Neuronal stem cell (in vitro differentiated cells): ENCODE measurements around the gene MAP3K14.

Experiments used
- DNase-seq: peaks from one replicate; pipeline ENCODE4 v3.0.0-alpha.2; 2013; ENCODE audit warnings: low spot score
- H2AFZ ChIP-seq: one replicate; pipeline ENCODE4 v1.6.1; 2013; ENCODE audit warnings: mild to moderate bottlenecking, low read length, inconsistent platforms
- H2AK5ac ChIP-seq: 2 replicates; pipeline ENCODE4 v1.6.1; 2013; ENCODE audit warnings: low read depth, mild to moderate bottlenecking, inconsistent platforms, low read length, moderate library complexity, mixed read lengths
- H2BK120ac ChIP-seq: 2 replicates; pipeline ENCODE4 v1.6.1; 2013; ENCODE audit warnings: low read depth, mild to moderate bottlenecking, inconsistent platforms, low read length, moderate library complexity, mixed read lengths
- H2BK12ac ChIP-seq: one replicate; pipeline ENCODE4 v1.6.1; 2013; ENCODE audit warnings: low read length, inconsistent platforms
- H2BK15ac ChIP-seq: 2 replicates; pipeline ENCODE4 v1.6.1; 2013; ENCODE audit warnings: mild to moderate bottlenecking, low read length, inconsistent platforms, mixed read lengths
- H2BK5ac ChIP-seq: one replicate; pipeline ENCODE4 v1.6.1; 2013; ENCODE audit warnings: inconsistent platforms, mild to moderate bottlenecking, low read length, moderate library complexity
- H3K14ac ChIP-seq: one replicate; pipeline ENCODE4 v1.6.1; 2013; ENCODE audit warnings: low read length, inconsistent platforms
- H3K18ac ChIP-seq: 2 replicates; pipeline ENCODE4 v1.6.1; 2013; ENCODE audit warnings: low read length, inconsistent platforms
- H3K23ac ChIP-seq: 2 replicates; pipeline ENCODE4 v1.6.1; 2013; ENCODE audit warnings: low read depth, mild to moderate bottlenecking, mixed read lengths, low read length, inconsistent platforms; ENCODE audit not compliant: poor library complexity
- H3K27ac ChIP-seq: replicated peaks from 3 replicates; pipeline ENCODE4 v1.5.1; 2013; ENCODE audit warnings: low read length, inconsistent platforms
- H3K27me3 ChIP-seq, 3 experiments: 2 replicates each; pipeline ENCODE4 v1.6.1; 2013; ENCODE audit warnings: low read length in 3 of 3, mild to moderate bottlenecking in 2 of 3, inconsistent platforms in 1 of 3, low read depth in 1 of 3, mixed read lengths in 1 of 3, moderate library complexity in 1 of 3; ENCODE audit not compliant: control insufficient read depth in 3 of 3, insufficient read depth in 3 of 3
- H3K36me3 ChIP-seq, 2 donors: replicated peaks in 1 of 2; 2 replicates each; pipeline ENCODE4 v1.6.1; 2013; ENCODE audit warnings: low read length in 2 of 2; ENCODE audit not compliant: control insufficient read depth in 2 of 2, insufficient read depth in 2 of 2
- H3K4ac ChIP-seq: 2 replicates; pipeline ENCODE4 v1.6.1; 2013; ENCODE audit warnings: inconsistent platforms, mild to moderate bottlenecking, low read length, moderate library complexity
- H3K4me1 ChIP-seq, 2 donors: 1 replicate in 1 of 2; 2 replicates in 1 of 2; pipeline ENCODE4 v1.6.1; 2013; ENCODE audit warnings: low read length in 2 of 2, low read depth in 1 of 2; ENCODE audit not compliant: control insufficient read depth in 2 of 2, insufficient read depth in 1 of 2
- H3K4me2 ChIP-seq: one replicate; pipeline ENCODE4 v1.6.1; 2013; ENCODE audit warnings: mild to moderate bottlenecking, low read length, inconsistent platforms; ENCODE audit not compliant: insufficient read depth, poor library complexity, severe bottlenecking
- H3K4me3 ChIP-seq, 2 donors: 2 replicates each; pipeline ENCODE4 v1.5.1; 2013; ENCODE audit warnings: low read length in 2 of 2, mild to moderate bottlenecking in 2 of 2, inconsistent platforms in 1 of 2, moderate library complexity in 1 of 2
- H3K79me1 ChIP-seq: one replicate; pipeline ENCODE4 v1.6.1; 2013; ENCODE audit warnings: low read depth, mild to moderate bottlenecking, inconsistent platforms, low read length, moderate library complexity
- H3K9ac ChIP-seq: one replicate; pipeline ENCODE4 v1.6.1; 2013; ENCODE audit warnings: mild to moderate bottlenecking, low read depth, low read length, inconsistent platforms; ENCODE audit not compliant: poor library complexity
- H3K9me3 ChIP-seq, 2 donors: replicated peaks in 1 of 2; 2 replicates each; pipeline versions ENCODE3 to v1.6.1; 2013; ENCODE audit warnings: low read length in 2 of 2, mild to moderate bottlenecking in 2 of 2, inconsistent platforms in 1 of 2, low read depth in 1 of 2, mixed read lengths in 1 of 2, moderate library complexity in 1 of 2; ENCODE audit not compliant: control insufficient read depth in 2 of 2, insufficient read depth in 1 of 2
- H4K8ac ChIP-seq: one replicate; pipeline ENCODE4 v1.6.1; 2013; ENCODE audit warnings: low read depth, mild to moderate bottlenecking, inconsistent platforms, low read length, moderate library complexity
- H4K91ac ChIP-seq: one replicate; pipeline ENCODE4 v1.6.1; 2013; ENCODE audit warnings: low read length, low read depth, mild to moderate bottlenecking, inconsistent platforms; ENCODE audit not compliant: poor library complexity
- WGBS, 2 donors: extraction: QIAGEN DNeasy Blood & Tissue Kit; methylation state at CpG; one replicate each; pipeline ENCODE4 v1.1.7; 2013; ENCODE audit warnings: missing lambda C conversion rate in 2 of 2, mixed read lengths in 1 of 2; ENCODE audit not compliant: insufficient read length in 2 of 2, insufficient replicate concordance in 1 of 2; ENCODE audit errors: extremely low coverage in 2 of 2; 5-methylcytosine and 5-hydroxymethylcytosine counted together

MAP3K14 gene

DNA sequence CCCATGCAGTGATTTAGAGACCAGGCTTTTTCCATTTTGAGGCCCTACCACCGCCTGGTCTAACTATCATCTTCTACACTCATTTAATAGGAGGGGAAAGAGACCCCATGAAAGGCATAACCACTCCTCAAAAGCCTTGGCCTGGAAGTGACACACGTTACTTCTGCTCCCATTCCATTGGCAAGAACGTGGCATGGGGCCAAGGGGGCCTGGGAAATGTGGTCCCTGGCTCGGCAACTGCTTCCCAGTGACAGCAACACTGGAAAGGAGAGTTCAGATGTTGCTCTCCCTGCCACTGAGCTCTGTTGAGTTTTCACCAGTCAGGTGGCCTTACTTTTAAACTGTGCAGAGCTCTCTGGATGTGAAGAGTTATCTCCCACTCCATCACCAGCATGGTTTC lies 45.2 kb upstream of the MAP3K14 start:
- no peak overlapping the region for H3K18ac ChIP-seq
- H3K4me2 ChIP-seq = no peak overlapping the region
- H2BK120ac ChIP-seq = no peak overlapping the region
- no peak overlapping the region for H2BK15ac ChIP-seq
- H3K9ac ChIP-seq = no peak overlapping the region
- H3K14ac ChIP-seq = no peak overlapping the region
- H2AK5ac ChIP-seq = no peak overlapping the region
- no peak overlapping the region for H4K8ac ChIP-seq
- WGBS, 2 donors = no CpG with 5 or more reads among the region's 4 CpGs
- no peaks in the 10 kb centered on the region for H3K36me3 ChIP-seq
- peaks cover 0 to 4% (median 0%) of the 10 kb centered on the region in 3 experiments for H3K27me3 ChIP-seq
- H3K4me3 ChIP-seq = no peak overlapping the region
- no peak overlapping the region for H4K91ac ChIP-seq
- no peak overlapping the region for H3K23ac ChIP-seq
- H2BK5ac ChIP-seq = no peak overlapping the region
- H3K9me3 ChIP-seq = peaks cover 0 to 2% of the 10 kb centered on the region in 2 donors
- H2AFZ ChIP-seq = no peak overlapping the region
- H3K27ac ChIP-seq = no peak overlapping the region
- peaks cover 4 to 10% of the 10 kb centered on the region in 2 donors for H3K4me1 ChIP-seq
- no peak for DNase-seq
- H3K79me1 ChIP-seq = no peaks in the 10 kb centered on the region
- H3K4ac ChIP-seq = no peak overlapping the region
- H2BK12ac ChIP-seq = no peak overlapping the region

GRCh38 chr17:45361451-45361850 lies 44.6 kb upstream of the MAP3K14 start:
- Histone ChIP-seq H3K9me3 (peaks cover 0 to 2% of the 10 kb centered on the region in 2 donors), H2AFZ (no peak overlapping the region), H3K79me1 (no peaks in the 10 kb centered on the region), H4K91ac (no peak overlapping the region), H3K27ac (no peak overlapping the region), H3K9ac (no peak overlapping the region), H3K18ac (no peak overlapping the region), H3K27me3 (peaks cover 0 to 4% (median 0%) of the 10 kb centered on the region in 3 experiments), H3K4me2 (no peak overlapping the region), H3K4ac (no peak overlapping the region), H2BK120ac (no peak overlapping the region), H2AK5ac (no peak overlapping the region), H3K4me3 (no peak overlapping the region), H2BK12ac (no peak overlapping the region), H4K8ac (no peak overlapping the region), H3K14ac (no peak overlapping the region), H2BK15ac (no peak overlapping the region), H3K36me3 (no peaks in the 10 kb centered on the region), H3K23ac (no peak overlapping the region), H3K4me1 (peaks cover 4 to 7% of the 10 kb centered on the region in 2 donors), H2BK5ac (no peak overlapping the region)
- no CpG with 5 or more reads among the region's 3 CpGs for whole genome bisulfite sequencing, 2 donors
- no peak for DNase-seq

- Histone ChIP-seq H3K4me2 (no peak overlapping the region), H3K18ac (no peak overlapping the region), H3K9ac (no peak overlapping the region), H3K23ac (no peak overlapping the region), H4K8ac (no peak overlapping the region), H3K4ac (no peak overlapping the region), H3K79me1 (no peaks in the 10 kb centered on the region), H3K9me3 (no peaks in the 10 kb centered on the region), H3K14ac (no peak overlapping the region), H3K4me3 (no peak overlapping the region), H2BK12ac (no peak overlapping the region), H2BK5ac (no peak overlapping the region), H3K36me3 (no peaks in the 10 kb centered on the region), H2BK120ac (no peak overlapping the region), H4K91ac (no peak overlapping the region), H2BK15ac (no peak overlapping the region), H2AK5ac (no peak overlapping the region), H3K4me1 (no peaks in the 10 kb centered on the region), H2AFZ (no peak overlapping the region), H3K27me3 (peaks cover 0 to 2% (median 0%) of the 10 kb centered on the region in 3 experiments), H3K27ac (no peak overlapping the region)
- WGBS, 2 donors = no CpG with 5 or more reads among the region's 5 CpGs
- no peak for DNase-seq
These were observed 40.7 kb upstream of the MAP3K14 start for GRCh38 chr17:45357364-45357997.

- Histone ChIP-seq H2BK5ac (no peak overlapping the region), H2BK12ac (no peak overlapping the region), H4K8ac (no peak overlapping the region), H3K4me1 (no peaks in the 10 kb centered on the region), H3K27me3 (peaks cover 0 to 2% (median 0%) of the 10 kb centered on the region in 3 experiments), H3K36me3 (no peaks in the 10 kb centered on the region), H3K14ac (no peak overlapping the region), H3K23ac (no peak overlapping the region), H2BK120ac (no peak overlapping the region), H3K4me3 (no peak overlapping the region), H4K91ac (no peak overlapping the region), H3K9me3 (peaks cover 0 to 4% of the 10 kb centered on the region in 2 donors), H3K4me2 (no peak overlapping the region), H3K18ac (no peak overlapping the region), H2BK15ac (no peak overlapping the region), H3K9ac (no peak overlapping the region), H2AFZ (no peak overlapping the region), H3K4ac (no peak overlapping the region), H2AK5ac (no peak overlapping the region), H3K79me1 (no peaks in the 10 kb centered on the region), H3K27ac (no peak overlapping the region)
- no CpG with 5 or more reads among the region's 2 CpGs for WGBS, 2 donors
- no peak for DNase-seq
These were observed 38.3 kb upstream of the MAP3K14 start for GRCh38 chr17:45355087-45355486.
